HepG2 (cell line): Measurements from ENCODE around the gene PARP15. TPM values are rescaled to one million over a fixed set of nuclear protein-coding genes. Genes with fewer than 3 reads are reported as not detected.

ENCODE experiments used
- ATAC-seq: fragments of 200-7000 bp; cut with Tn5 transposase; 3 replicates; pipeline ENCODE4 v1.9.1; 2020; ENCODE audit warnings: mild to moderate bottlenecking, moderate library complexity
- Bru-seq: library from RNA; stranded (reverse); fragments of 400-500 nt; gene quantifications from one replicate; lab custom pipeline; 2021; lab: Mats Ljungman, UMichigan
- BruChase-seq, 2 experiments: library from RNA; stranded (reverse); fragments of 400-500 nt; gene quantifications; one replicate each; lab custom pipeline; 2021; lab: Mats Ljungman, UMichigan
- BruUV-seq: library from RNA; stranded (reverse); fragments of 400-500 nt; replicated peaks from 2 replicates; lab custom pipeline; 2021; lab: Mats Ljungman, UMichigan
- CTCF ChIA-PET: fragments of 300-600 bp; formaldehyde crosslinking; extraction: SDS; loops from one replicate; lab custom pipeline; 2021; ENCODE audit warnings: low total read pairs, inconsistent platforms, low intra/inter-chr PET ratio; lab: Yijun Ruan, JAX
- POLR2A ChIA-PET: fragments of 350-600 bp; sonication (Branson Sonifier 250); formaldehyde crosslinking; loops from one replicate; lab custom pipeline; 2020; ENCODE audit warnings: antibody characterized with exemption, inconsistent platforms; lab: Yijun Ruan, JAX
- DNase-seq: peaks from one replicate; pipeline ENCODE4 v3.0.0-alpha.2; 2015; ENCODE audit warnings: low spot score
- FAIRE-seq: peaks from 3 replicates; lab custom pipeline; 2011; peaks lifted over from hg19 to GRCh38; lab: Jason Lieb, UNC
- H2AFZ ChIP-seq: one replicate; pipeline ENCODE4 v1.6.1; 2011; ENCODE audit warnings: low read length, inconsistent platforms
- H3K27ac ChIP-seq: fragments of 300-600 bp; 3 replicates; pipeline ENCODE4 v1.8.0; 2011; ENCODE audit warnings: mixed run types, mild to moderate bottlenecking, mixed read lengths, low read length, inconsistent platforms; ENCODE audit not compliant: insufficient read depth; ENCODE audit errors: extremely low read length
- H3K27me3 ChIP-seq, 2 experiments: fragments of 200-600 bp in 1 of 2; 2 replicates in 1 of 2; 3 replicates in 1 of 2; pipeline versions ENCODE4 v1.6.0 to v1.8.0; 2011; ENCODE audit warnings: low read length in 2 of 2, mild to moderate bottlenecking in 2 of 2, moderate library complexity in 2 of 2, inconsistent platforms in 1 of 2; ENCODE audit not compliant: insufficient read depth in 2 of 2, control insufficient read depth in 1 of 2
- H3K36me3 ChIP-seq, 2 experiments: fragments of 200-600 bp in 1 of 2; replicated peaks in 1 of 2; 2 replicates in 1 of 2; 3 replicates in 1 of 2; pipeline versions ENCODE4 v1.5.1 to v1.8.0; 2011; ENCODE audit warnings: low read length in 2 of 2, inconsistent platforms in 1 of 2; ENCODE audit not compliant: insufficient read depth in 2 of 2, control insufficient read depth in 1 of 2
- H3K4me1 ChIP-seq: 2 replicates; pipeline ENCODE4 v1.5.1; 2012; ENCODE audit warnings: low read length, inconsistent platforms; ENCODE audit not compliant: insufficient read depth
- H3K4me2 ChIP-seq: 2 replicates; pipeline ENCODE4 v1.6.0; 2011; ENCODE audit warnings: low read depth, low read length, inconsistent platforms
- H3K4me3 ChIP-seq, 3 experiments: fragments of 200-600 bp in 1 of 3; sonication (generic), shearing (Covaris generic) in 1 of 3; replicated peaks in 1 of 3; 2 replicates each; pipeline ENCODE4 v1.5.1; 2011 to 2016; ENCODE audit warnings: low read length in 3 of 3, inconsistent platforms in 2 of 3, low read depth in 2 of 3, mild to moderate bottlenecking in 2 of 3, control low read depth in 1 of 3, mixed read lengths in 1 of 3; ENCODE audit not compliant: insufficient read depth in 1 of 3
- H3K79me2 ChIP-seq: one replicate; pipeline ENCODE4 v1.6.1; 2011; ENCODE audit warnings: low read length, inconsistent platforms; ENCODE audit not compliant: insufficient read depth
- H3K9ac ChIP-seq: 2 replicates; pipeline ENCODE4 v1.6.0; 2011; ENCODE audit warnings: mild to moderate bottlenecking, low read depth, low read length, inconsistent platforms; ENCODE audit not compliant: insufficient read depth
- H3K9me3 ChIP-seq: 2 replicates; pipeline ENCODE4 v1.5.1; 2012; ENCODE audit warnings: mild to moderate bottlenecking, low read length
- H4K20me1 ChIP-seq: 2 replicates; pipeline ENCODE4 v1.6.0; 2011; ENCODE audit warnings: inconsistent platforms, mild to moderate bottlenecking, low read length, moderate library complexity; ENCODE audit not compliant: insufficient read depth
- AHR ChIP-seq: IDR thresholded peaks from 2 replicates; pipeline ENCODE4 v1.6.1; 2018; ENCODE audit warnings: missing genetic modification reagents, missing compliant biosample characterization
- ATF1 ChIP-seq: IDR thresholded peaks from 2 replicates; pipeline ENCODE4 v1.6.1; 2016; ENCODE audit warnings: mild to moderate bottlenecking, control low read depth
- CREM ChIP-seq, 2 experiments: sonication (generic) in 1 of 2; formaldehyde crosslinking in 1 of 2; IDR thresholded peaks; 2 replicates each; pipeline versions ENCODE4 v1.4.0 to v1.6.1; 2016 to 2020; ENCODE audit warnings: antibody characterized with exemption in 1 of 2, mild to moderate bottlenecking in 1 of 2, missing genetic modification reagents in 1 of 2
- GZF1 ChIP-seq: sonication (generic); formaldehyde crosslinking; IDR thresholded peaks from 2 replicates; pipeline ENCODE4 v1.5.1; 2020; ENCODE audit warnings: mild to moderate bottlenecking, missing genetic modification reagents
- MAZ ChIP-seq, 2 experiments: sonication (generic) in 1 of 2; formaldehyde crosslinking in 1 of 2; IDR thresholded peaks; 2 replicates each; pipeline versions ENCODE4 v1.5.0 to v1.6.1; 2012 to 2020; ENCODE audit warnings: low read depth in 2 of 2, mild to moderate bottlenecking in 2 of 2, borderline replicate concordance in 1 of 2, improper control_type of control experiment in 1 of 2, low read length in 1 of 2, missing genetic modification reagents in 1 of 2, moderate library complexity in 1 of 2
- NAIF1 ChIP-seq: sonication (generic); formaldehyde crosslinking; IDR thresholded peaks from 2 replicates; pipeline ENCODE4 v1.5.0; 2020; ENCODE audit warnings: mild to moderate bottlenecking, missing genetic modification reagents, borderline replicate concordance
- NR2F2 ChIP-seq: IDR thresholded peaks from 2 replicates; pipeline ENCODE4 v1.6.1; 2012; ENCODE audit warnings: low read depth, inconsistent platforms, borderline replicate concordance
- PLRG1 ChIP-seq: fragments of 450-650 bp; conservative IDR thresholded peaks from 2 replicates; pipeline ENCODE4 v1.6.1; 2016
- RAD21 ChIP-seq: fragments of 450-650 bp; formaldehyde crosslinking; IDR thresholded peaks from 2 replicates; pipeline ENCODE4 v1.5.0; 2020; ENCODE audit warnings: mild to moderate bottlenecking
- SMAD9 ChIP-seq: sonication (generic); formaldehyde crosslinking; IDR thresholded peaks from 2 replicates; pipeline ENCODE4 v1.5.1; 2020; ENCODE audit warnings: mild to moderate bottlenecking, missing genetic modification reagents
- SMARCC2 ChIP-seq: fragments of 450-650 bp; IDR thresholded peaks from 2 replicates; pipeline ENCODE4 v1.6.1; 2017; ENCODE audit warnings: antibody characterized with exemption, mild to moderate bottlenecking
- ZMAT3 ChIP-seq: sonication (generic); formaldehyde crosslinking; conservative IDR thresholded peaks from 2 replicates; pipeline ENCODE4 v1.7.0; 2021; ENCODE audit warnings: missing genetic modification reagents
- ZNF605 ChIP-seq: sonication (generic); formaldehyde crosslinking; IDR thresholded peaks from 2 replicates; pipeline ENCODE4 v1.8.0; 2022; ENCODE audit warnings: mild to moderate bottlenecking, missing genetic modification reagents
- ZNF761 ChIP-seq: sonication (generic); formaldehyde crosslinking; conservative IDR thresholded peaks from 2 replicates; pipeline ENCODE4 v1.4.0; 2020; ENCODE audit warnings: mild to moderate bottlenecking, missing genetic modification reagents
- WGBS: methylation state at CpG from one replicate; pipeline ENCODE4 v1.1.6; 2017; ENCODE audit warnings: low lambda C conversion rate; 5-methylcytosine and 5-hydroxymethylcytosine counted together
- in situ Hi-C: cut with HindIII; loops from 2 replicates; pipeline ENCODE4 v1.10.0; 2017; ENCODE audit warnings: low pct_unique_long_range_greater_than_20kb; ENCODE audit not compliant: extremely low pct_ligation_motif_present
- intact Hi-C: fragments of 100-400 bp; cut with micrococcal nuclease; formaldehyde crosslinking; loops from one replicate; pipeline ENCODE4 v1.10.0; 2022; ENCODE audit not compliant: unreplicated experiment
- long read RNA-seq, 2 experiments: library from RNA in 1 of 2; library from polyadenylated mRNA in 1 of 2; stranded (forward) in 1 of 2; unstranded in 1 of 2; transcript quantifications; one replicate each; pipeline ENCODE4 v2.0.0, GENCODE V29; 2019 to 2022
- polyA minus RNA-seq, 3 experiments: library from RNA; depleted of rRNA, polyadenylated mRNA; stranded (reverse); fragments of >200 nt; gene quantifications; 2 replicates each; pipeline ENCODE4 v1.2.3, GENCODE V29; 2011; ENCODE audit warnings: low replicate concordance in 1 of 3
- polyA plus RNA-seq, 8 experiments: library from polyadenylated mRNA; depleted of rRNA in 3 of 8; stranded (reverse) in 7 of 8; unstranded in 1 of 8; fragments of >200 nt; fragmentation: Illumina TruSeq in 4 of 8; extraction: Trizol in 4 of 8; gene quantifications; 2 replicates each; pipeline versions ENCODE4 v1.2.1 to v1.2.3, GENCODE V29; 2011 to 2016; ENCODE audit warnings: low read depth in 4 of 8, missing spikeins in 1 of 8, mixed read lengths in 1 of 8; ENCODE audit not compliant: insufficient read depth in 1 of 8
- total RNA-seq, 5 experiments: library from RNA; depleted of rRNA; stranded (reverse); fragments of >200 nt; fragmentation: Illumina TruSeq; extraction: Trizol; gene quantifications; 2 replicates each; pipeline ENCODE4 v1.2.3, GENCODE V29; 2016; ENCODE audit warnings: low read depth in 1 of 5
- TF ChIP-seq, protein P1 (sequence below): sonication (generic); formaldehyde crosslinking; IDR thresholded peaks from 2 replicates; pipeline ENCODE4 v1.8.0; 2022; ENCODE audit warnings: missing genetic modification reagents, mild to moderate bottlenecking, moderate library complexity, borderline replicate concordance
- TF ChIP-seq, protein P2 (sequence below): sonication (generic); formaldehyde crosslinking; IDR thresholded peaks from 2 replicates; pipeline ENCODE4 v1.4.0; 2020; ENCODE audit warnings: missing genetic modification reagents

PARP15 gene
- total RNA-seq (2016; rRNA removed; fragmentation: Illumina TruSeq; extraction: Trizol) (0.02 TPM in 1 of 2 replicates, not detected in the other), polyA plus RNA-seq (2011; rRNA removed) (not detected in 2 replicates), polyA minus RNA-seq (2011; rRNA and poly(A)+ RNA removed; ENCODE audit: low replicate concordance) (0.02 TPM in 1 of 2 replicates, not detected in the other), Bru-seq, nascent RNA (percentile 19 among the genes with signal in this experiment), BruChase-seq, experiment 1, labeled RNA remaining after a 6-hour chase (percentile 14 among the genes with signal in this experiment), BruChase-seq, experiment 2, labeled RNA remaining after a 2-hour chase (percentile 20 among the genes with signal in this experiment)
- total RNA-seq (2016; cell fraction: cytosol; rRNA removed; fragmentation: Illumina TruSeq; extraction: Trizol; ENCODE audit: low read depth): not detected in 2 replicates
- 0.04 TPM in 1 of 2 replicates, not detected in the other for total RNA-seq (2016; cell fraction: insoluble cytoplasmic fraction; rRNA removed; fragmentation: Illumina TruSeq; extraction: Trizol)
- not detected in 2 replicates for total RNA-seq (2016; cell fraction: membrane; rRNA removed; fragmentation: Illumina TruSeq; extraction: Trizol)
- not detected in 2 replicates for total RNA-seq (2016; cell fraction: nucleus; rRNA removed; fragmentation: Illumina TruSeq; extraction: Trizol)
- 0.03 TPM in 1 of 2 replicates, not detected in the other for polyA plus RNA-seq (2011; cell fraction: cytosol; rRNA removed)
- 0.33 and 0.39 TPM in 2 replicates for polyA plus RNA-seq (2011; cell fraction: nucleus; rRNA removed)
- not detected in 2 replicates for polyA plus RNA-seq (2012)
- polyA plus RNA-seq (2016; cell fraction: cytosol; fragmentation: Illumina TruSeq; extraction: Trizol; ENCODE audit: low read depth): not detected in 2 replicates
- polyA plus RNA-seq (2016; cell fraction: insoluble cytoplasmic fraction; fragmentation: Illumina TruSeq; extraction: Trizol; ENCODE audit: low read depth): not detected in 2 replicates
- polyA plus RNA-seq (2016; cell fraction: membrane; fragmentation: Illumina TruSeq; extraction: Trizol; ENCODE audit: low read depth): not detected in 2 replicates
- not detected in 2 replicates for polyA plus RNA-seq (2016; cell fraction: nucleus; fragmentation: Illumina TruSeq; extraction: Trizol; ENCODE audit: insufficient read depth, low read depth)
- not detected in 2 replicates for polyA minus RNA-seq (2011; cell fraction: cytosol; rRNA and poly(A)+ RNA removed)
- not detected in 2 replicates for polyA minus RNA-seq (2011; cell fraction: nucleus; rRNA and poly(A)+ RNA removed)
- long read RNA-seq, experiment 1: 0 reads
- long read RNA-seq, experiment 2: 0 reads

DNA sequence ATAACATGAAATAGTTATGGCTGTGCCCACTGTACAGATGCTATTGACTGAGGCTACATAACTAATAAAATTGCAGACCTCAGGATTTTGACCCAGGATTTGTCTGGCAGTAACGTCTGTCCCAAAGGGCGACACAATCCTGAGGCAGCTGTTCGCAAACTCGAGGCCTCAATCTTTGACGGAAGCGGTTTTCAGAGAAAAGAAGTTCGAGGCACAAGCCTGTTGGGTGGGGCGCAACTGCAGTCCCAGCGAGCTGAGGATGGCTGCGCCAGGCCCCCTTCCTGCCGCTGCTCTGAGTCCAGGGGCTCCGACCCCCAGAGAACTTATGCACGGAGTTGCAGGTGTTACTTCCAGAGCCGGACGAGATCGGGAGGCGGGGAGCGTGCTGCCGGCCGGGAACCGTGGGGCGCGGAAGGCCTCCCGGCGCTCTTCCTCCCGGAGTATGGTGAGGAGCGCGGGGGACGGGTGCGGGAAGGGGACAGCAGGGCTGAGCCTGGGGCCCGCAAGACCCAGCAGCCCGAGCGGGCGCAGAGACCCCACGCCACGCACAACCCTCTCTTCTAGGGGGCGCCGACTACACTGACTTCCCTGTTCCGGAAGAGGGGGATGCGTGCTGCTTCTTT is at the start of gene PARP15:
Gene PARP15, plus strand, starts transcription at position 242 of the 623 bp plus-strand sequence. Its CDS starts 18 bp downstream, at position 260.
- intact Hi-C loops (no loop called here), in situ Hi-C loops (no loop called here)
- no peak for TF ChIP-seq NR2F2
- TF ChIP-seq ZNF605: no peak
- no peak for TF ChIP-seq ZMAT3 (CRISPR knock-in tag)
- no peak for TF ChIP-seq SMAD9 (CRISPR knock-in tag)
- TF ChIP-seq, protein P1, sequence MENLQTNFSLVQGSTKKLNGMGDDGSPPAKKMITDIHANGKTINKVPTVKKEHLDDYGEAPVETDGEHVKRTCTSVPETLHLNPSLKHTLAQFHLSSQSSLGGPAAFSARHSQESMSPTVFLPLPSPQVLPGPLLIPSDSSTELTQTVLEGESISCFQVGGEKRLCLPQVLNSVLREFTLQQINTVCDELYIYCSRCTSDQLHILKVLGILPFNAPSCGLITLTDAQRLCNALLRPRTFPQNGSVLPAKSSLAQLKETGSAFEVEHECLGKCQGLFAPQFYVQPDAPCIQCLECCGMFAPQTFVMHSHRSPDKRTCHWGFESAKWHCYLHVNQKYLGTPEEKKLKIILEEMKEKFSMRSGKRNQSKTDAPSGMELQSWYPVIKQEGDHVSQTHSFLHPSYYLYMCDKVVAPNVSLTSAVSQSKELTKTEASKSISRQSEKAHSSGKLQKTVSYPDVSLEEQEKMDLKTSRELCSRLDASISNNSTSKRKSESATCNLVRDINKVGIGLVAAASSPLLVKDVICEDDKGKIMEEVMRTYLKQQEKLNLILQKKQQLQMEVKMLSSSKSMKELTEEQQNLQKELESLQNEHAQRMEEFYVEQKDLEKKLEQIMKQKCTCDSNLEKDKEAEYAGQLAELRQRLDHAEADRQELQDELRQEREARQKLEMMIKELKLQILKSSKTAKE (CRISPR knock-in tag): no peak
- no peak for TF ChIP-seq SMARCC2
- TF ChIP-seq NAIF1 (CRISPR knock-in tag): no peak
- no peak for TF ChIP-seq PLRG1
- no peak for TF ChIP-seq MAZ (IDR thresholded peaks at IDR 0.05; ENCODE audit: borderline replicate concordance, low read depth, low read length)
- no peak for TF ChIP-seq MAZ (CRISPR knock-in tag; IDR thresholded peaks at IDR 0.05; ENCODE audit: low read depth)
- TF ChIP-seq, protein P2, sequence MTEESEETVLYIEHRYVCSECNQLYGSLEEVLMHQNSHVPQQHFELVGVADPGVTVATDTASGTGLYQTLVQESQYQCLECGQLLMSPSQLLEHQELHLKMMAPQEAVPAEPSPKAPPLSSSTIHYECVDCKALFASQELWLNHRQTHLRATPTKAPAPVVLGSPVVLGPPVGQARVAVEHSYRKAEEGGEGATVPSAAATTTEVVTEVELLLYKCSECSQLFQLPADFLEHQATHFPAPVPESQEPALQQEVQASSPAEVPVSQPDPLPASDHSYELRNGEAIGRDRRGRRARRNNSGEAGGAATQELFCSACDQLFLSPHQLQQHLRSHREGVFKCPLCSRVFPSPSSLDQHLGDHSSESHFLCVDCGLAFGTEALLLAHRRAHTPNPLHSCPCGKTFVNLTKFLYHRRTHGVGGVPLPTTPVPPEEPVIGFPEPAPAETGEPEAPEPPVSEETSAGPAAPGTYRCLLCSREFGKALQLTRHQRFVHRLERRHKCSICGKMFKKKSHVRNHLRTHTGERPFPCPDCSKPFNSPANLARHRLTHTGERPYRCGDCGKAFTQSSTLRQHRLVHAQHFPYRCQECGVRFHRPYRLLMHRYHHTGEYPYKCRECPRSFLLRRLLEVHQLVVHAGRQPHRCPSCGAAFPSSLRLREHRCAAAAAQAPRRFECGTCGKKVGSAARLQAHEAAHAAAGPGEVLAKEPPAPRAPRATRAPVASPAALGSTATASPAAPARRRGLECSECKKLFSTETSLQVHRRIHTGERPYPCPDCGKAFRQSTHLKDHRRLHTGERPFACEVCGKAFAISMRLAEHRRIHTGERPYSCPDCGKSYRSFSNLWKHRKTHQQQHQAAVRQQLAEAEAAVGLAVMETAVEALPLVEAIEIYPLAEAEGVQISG: no peak
- no peak for TF ChIP-seq ZNF761 (CRISPR knock-in tag)
- TF ChIP-seq GZF1 (CRISPR knock-in tag): no peak
- no peak for TF ChIP-seq RAD21 (CRISPR knock-in tag)
- TF ChIP-seq CREM (IDR thresholded peaks at IDR 0.05): no peak
- TF ChIP-seq CREM (CRISPR knock-in tag; IDR thresholded peaks at IDR 0.05): no peak
- TF ChIP-seq ATF1 (CRISPR knock-in tag): no peak
- TF ChIP-seq AHR: no peak

More for the DNA sequence above, at the start of gene PARP15:
- ATAC-seq: no peak
- Histone ChIP-seq H3K27me3 (no peaks in the 10 kb centered on the region), H2AFZ (no peak within 1 kb of the TSS), H3K4me1 (peaks cover 24% of the 10 kb centered on the region), H3K4me3 (no peak within 1 kb of the TSS), H3K27ac (no peak within 1 kb of the TSS), H3K36me3 (no peaks in the 10 kb centered on the region), H4K20me1 (no peaks in the 10 kb centered on the region), H3K79me2 (no peaks in the 10 kb centered on the region), H3K9ac (no peak within 1 kb of the TSS), H3K9me3 (peaks cover 13% of the 10 kb centered on the region), H3K4me2 (no peak within 1 kb of the TSS)
- no TSS peak for BruUV-seq
- CTCF ChIA-PET: no interaction called here
- no peak for DNase-seq
- no peak for FAIRE-seq
- POLR2A ChIA-PET: no interaction called here
- 85% methylated on average over 19 of the region's 40 CpGs for WGBS
